Measurements from ENCODE around the gene PRKCA.

The PRKCA gene

GRCh38 chr17:66809408-66809807 lies 507.0 kb downstream of the PRKCA start:
- H3K4me3 ChIP-seq (ENCODE audit: control insufficient read depth, low read depth, low read length) = no peak overlapping the region
- no peak for DNase-seq (ENCODE audit: low read depth)
- no peak for TF ChIP-seq CTCF (conservative IDR thresholded peaks at IDR 0.05; ENCODE audit: control insufficient read depth, insufficient read depth, low read depth, low read length)

DNA sequence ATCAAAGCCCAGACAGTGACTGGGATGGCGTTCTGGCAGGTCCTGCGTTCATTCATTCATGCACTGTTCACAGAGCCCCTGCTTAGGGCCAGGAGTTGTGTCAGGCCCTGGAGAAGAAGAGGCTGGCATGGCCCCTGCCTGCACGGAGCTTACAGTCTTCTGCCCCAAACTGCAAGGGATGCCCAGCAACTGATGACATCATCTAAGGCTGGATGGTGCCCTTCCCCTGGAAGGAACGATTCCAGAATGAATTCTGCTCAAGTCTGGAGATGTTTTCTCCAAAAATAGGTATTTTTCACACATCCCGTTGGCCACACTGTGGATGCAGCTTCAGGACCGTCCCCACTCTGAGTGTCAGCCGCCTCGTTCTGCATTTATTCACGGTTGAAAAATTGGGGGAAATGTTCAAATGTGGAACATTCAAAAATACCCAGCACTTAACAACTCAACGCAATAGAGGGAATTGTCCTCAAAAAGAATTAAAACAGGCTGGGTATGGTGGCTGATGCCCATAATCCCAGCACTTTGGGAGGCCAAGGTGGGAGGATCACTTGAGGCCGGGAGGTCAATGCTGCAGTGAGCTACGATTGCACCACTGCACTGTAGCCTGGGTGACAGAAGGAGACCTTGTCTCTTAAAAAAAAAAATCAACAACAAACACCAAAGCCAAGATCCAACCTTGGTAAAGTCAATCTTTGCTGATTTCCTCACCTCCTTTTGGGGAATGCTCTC lies 508.7 kb downstream of the PRKCA start:
- TF ChIP-seq CTCF (conservative IDR thresholded peaks at IDR 0.05; ENCODE audit: control insufficient read depth, insufficient read depth, low read depth, low read length) = no peak
- H3K4me3 ChIP-seq (ENCODE audit: control insufficient read depth, low read depth, low read length) = no peak overlapping the region
- no peak for DNase-seq (ENCODE audit: low read depth)

GRCh38 chr17:66811683-66812054 lies 509.3 kb downstream of the PRKCA start:
- H3K4me3 ChIP-seq (ENCODE audit: control insufficient read depth, low read depth, low read length) = no peak overlapping the region
- no peak for DNase-seq (ENCODE audit: low read depth)
- no peak for TF ChIP-seq CTCF (conservative IDR thresholded peaks at IDR 0.05; ENCODE audit: control insufficient read depth, insufficient read depth, low read depth, low read length)

- no peak for TF ChIP-seq CTCF (conservative IDR thresholded peaks at IDR 0.05; ENCODE audit: control insufficient read depth, insufficient read depth, low read depth, low read length)
Measured at GRCh38 chr17:66812571-66812970, 510.2 kb downstream of the PRKCA start.

DNA sequence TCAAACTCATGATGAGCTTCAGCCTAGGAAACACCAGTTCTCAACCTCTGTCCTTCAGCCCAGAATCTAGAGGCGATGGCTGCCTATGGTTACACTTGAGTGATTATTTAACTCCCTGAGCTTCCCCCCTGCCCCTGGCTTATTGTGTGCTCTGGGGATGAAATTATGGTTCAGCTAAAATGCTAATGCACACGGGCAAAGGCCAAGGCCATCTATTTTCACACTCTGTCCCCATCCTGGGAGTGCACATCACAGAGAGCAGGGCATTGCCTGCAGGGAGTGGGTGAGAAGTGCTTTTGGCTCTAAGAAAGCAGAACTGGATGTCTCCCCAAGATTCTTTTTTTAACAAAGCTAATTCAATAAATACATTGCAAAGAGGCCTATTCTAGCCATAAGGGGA lies 510.9 kb downstream of the PRKCA start:
- no peak overlapping the region for H3K4me3 ChIP-seq (ENCODE audit: control insufficient read depth, low read depth, low read length)
- DNase-seq (ENCODE audit: low read depth) = no peak
- TF ChIP-seq CTCF (conservative IDR thresholded peaks at IDR 0.05; ENCODE audit: control insufficient read depth, insufficient read depth, low read depth, low read length) = no peak

More at GRCh38 chr17:66812571-66812970, 510.2 kb downstream of the PRKCA start:
- no peak overlapping the region for H3K4me3 ChIP-seq (ENCODE audit: control insufficient read depth, low read depth, low read length)
- DNase-seq (ENCODE audit: low read depth) = no peak

- no peak for DNase-seq (ENCODE audit: low read depth)
- TF ChIP-seq CTCF (conservative IDR thresholded peaks at IDR 0.05; ENCODE audit: control insufficient read depth, insufficient read depth, low read depth, low read length) = no peak
- H3K4me3 ChIP-seq (ENCODE audit: control insufficient read depth, low read depth, low read length) = no peak overlapping the region
Measured at GRCh38 chr17:66814026-66814425, 511.6 kb downstream of the PRKCA start.

- no peak for TF ChIP-seq CTCF (conservative IDR thresholded peaks at IDR 0.05; ENCODE audit: control insufficient read depth, insufficient read depth, low read depth, low read length)
- no peak for DNase-seq (ENCODE audit: low read depth)
- no peak overlapping the region for H3K4me3 ChIP-seq (ENCODE audit: control insufficient read depth, low read depth, low read length)
Measured at GRCh38 chr17:66814570-66814969, 512.2 kb downstream of the PRKCA start.
